Posterior vena cava (tissue), 2 donors: ENCODE measurements around the gene KCNJ3. TPM values are rescaled to one million over a fixed set of nuclear protein-coding genes. Genes with fewer than 3 reads are reported as not detected.
"Not testable (repeated sequence)": the region's sequence is repeated elsewhere in the genome, so short reads cannot be mapped to it uniquely, and the experiment has no call there.

Source experiments
- DNase-seq: peaks from one replicate; pipeline ENCODE4 v3.0.0-alpha.2; 2020; ENCODE audit warnings: low spot score
- intact Hi-C, 2 donors: fragments of 100-400 bp; cut with DNase I; formaldehyde crosslinking; loops; one replicate each; pipeline versions ENCODE4 v1.14.1 to v1.14.2; 2022 to 2023
- total RNA-seq, 2 donors: library from RNA; stranded (reverse); fragmentation: NEBNext Ultra II Directional; extraction: Animal tissue kit (Norgen Biotek cat#: 25700); gene quantifications; one replicate each; pipeline ENCODE4 v1.2.1, GENCODE V29; 2021
- donor health status: DM: yes; HTN: yes; CAD: no.
- donor health status: DM: yes; HTN: yes; CAD: no.

The KCNJ3 gene
- total RNA-seq, 2 donors from 2014 or later = 3.3 to 16.2 TPM

GRCh38 chr2:154825358-154825757 is 126.9 kb downstream of the KCNJ3 start:
- DNase-seq = no peak
- intact Hi-C loops = no loop called here

DNA sequence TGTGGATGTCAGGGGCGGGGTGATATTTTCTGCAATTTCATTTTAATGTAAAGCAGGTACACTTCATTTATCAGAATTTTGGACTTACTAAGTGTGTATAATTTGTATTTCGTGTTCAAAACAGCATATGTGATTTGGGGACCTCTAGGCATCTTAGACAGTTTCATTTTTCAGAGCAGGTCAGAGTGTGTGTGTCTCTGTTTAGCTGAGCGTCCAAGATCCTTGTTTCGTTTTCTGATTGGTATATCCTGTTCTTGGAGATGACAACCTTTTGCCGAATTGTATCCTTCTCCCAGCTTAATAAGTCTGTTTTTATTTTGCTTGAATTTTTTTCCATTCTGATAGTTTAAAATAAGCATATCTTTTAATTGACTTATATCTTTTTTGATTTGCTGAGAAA is 128.3 kb downstream of the KCNJ3 start:
- no peak for DNase-seq
- intact Hi-C loops = no loop called here

DNA sequence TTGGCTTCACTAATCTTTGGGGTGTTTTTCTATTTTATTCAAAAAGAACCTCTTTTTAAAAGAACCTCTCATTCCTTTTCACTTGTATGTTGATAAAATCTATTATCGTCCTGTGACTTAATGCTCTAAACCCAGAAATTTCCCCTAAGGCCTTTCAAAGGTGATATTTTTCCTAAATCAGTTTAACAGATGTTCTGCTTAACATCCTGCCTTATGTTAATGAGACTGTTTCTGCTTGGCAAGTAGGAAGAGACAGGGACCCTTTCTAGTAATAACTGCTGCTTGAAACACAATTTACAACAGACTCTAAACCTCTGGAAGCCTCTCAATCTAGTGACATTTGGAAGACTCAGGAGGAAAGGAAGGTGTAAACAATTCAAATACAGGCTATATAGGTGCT is 128.8 kb downstream of the KCNJ3 start:
- intact Hi-C loops = no loop called here
- no peak for DNase-seq

- intact Hi-C loops = no loop called here
- DNase-seq = no peak
Observed at GRCh38 chr2:154832711-154833110, 134.2 kb downstream of the KCNJ3 start.

DNA sequence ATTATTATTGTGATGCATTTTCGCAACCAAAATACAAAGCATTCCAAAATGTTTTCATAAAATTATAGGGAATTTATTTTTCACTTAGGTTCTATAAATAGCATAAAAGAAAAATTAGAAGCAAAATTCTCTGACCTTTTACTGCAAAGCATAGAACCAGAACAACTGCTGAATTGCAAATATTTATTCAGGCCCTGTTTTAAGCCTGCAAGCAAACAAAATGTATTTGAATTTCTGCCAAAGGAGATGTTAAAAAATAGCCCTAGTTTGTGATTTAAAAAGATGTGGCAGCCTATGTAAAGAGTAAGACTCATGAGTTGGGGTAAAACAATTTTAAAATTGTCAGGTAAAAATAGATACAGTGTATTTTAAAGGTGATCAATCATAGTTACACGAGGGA is 138.1 kb downstream of the KCNJ3 start:
- DNase-seq = no peak
- intact Hi-C loops = no loop called here

GRCh38 chr2:154837035-154837434 is 138.5 kb downstream of the KCNJ3 start:
- DNase-seq = no peak
- intact Hi-C loops = no loop called here

- intact Hi-C loops = no loop called here
- no peak for DNase-seq
Observed at GRCh38 chr2:154844513-154844912, 146.0 kb downstream of the KCNJ3 start.

DNA sequence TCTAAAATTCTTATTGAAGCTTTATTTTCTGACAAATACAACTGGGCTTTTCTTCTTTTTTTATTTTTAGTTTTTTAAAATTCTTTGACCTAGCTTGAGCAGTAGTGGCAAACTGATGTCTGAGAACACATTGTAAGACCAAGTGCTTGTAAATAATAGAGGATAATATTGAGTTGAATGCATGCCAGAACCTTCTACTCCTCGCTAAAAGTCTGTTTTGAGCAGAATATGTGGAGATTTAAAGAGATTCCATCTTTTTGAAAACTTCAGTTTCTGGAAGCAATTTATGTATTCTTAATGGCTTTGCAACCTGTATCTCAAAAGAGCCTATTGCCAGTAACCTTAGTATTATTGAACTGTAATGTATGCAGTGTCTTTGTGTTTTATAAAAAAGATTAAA is 148.3 kb downstream of the KCNJ3 start:
- intact Hi-C loops = no loop called here
- DNase-seq = no peak

- intact Hi-C loops = no loop called here
Observed at GRCh38 chr2:154849482-154849881, 151.0 kb downstream of the KCNJ3 start.

DNA sequence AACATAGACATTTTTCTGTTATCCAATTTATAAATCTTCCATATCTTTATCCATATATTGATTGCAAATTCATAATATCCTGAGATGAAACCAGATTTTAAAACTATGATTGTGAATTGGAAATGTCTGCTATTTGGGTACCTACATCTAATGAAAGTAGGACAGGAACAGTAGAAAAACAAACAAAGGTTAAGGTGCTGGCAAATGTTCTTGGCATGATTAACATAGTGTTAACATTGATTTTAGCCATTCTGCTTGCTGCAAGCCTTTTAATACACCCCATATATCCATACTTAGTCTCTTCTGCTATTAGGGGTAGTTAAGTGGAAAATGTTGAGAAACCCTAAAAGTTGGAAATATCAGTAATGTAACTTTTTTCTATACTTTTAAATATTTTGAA is 152.0 kb downstream of the KCNJ3 start:
- intact Hi-C loops = no loop called here
- DNase-seq = no peak

More at GRCh38 chr2:154849482-154849881, 151.0 kb downstream of the KCNJ3 start:
- DNase-seq = no peak

DNA sequence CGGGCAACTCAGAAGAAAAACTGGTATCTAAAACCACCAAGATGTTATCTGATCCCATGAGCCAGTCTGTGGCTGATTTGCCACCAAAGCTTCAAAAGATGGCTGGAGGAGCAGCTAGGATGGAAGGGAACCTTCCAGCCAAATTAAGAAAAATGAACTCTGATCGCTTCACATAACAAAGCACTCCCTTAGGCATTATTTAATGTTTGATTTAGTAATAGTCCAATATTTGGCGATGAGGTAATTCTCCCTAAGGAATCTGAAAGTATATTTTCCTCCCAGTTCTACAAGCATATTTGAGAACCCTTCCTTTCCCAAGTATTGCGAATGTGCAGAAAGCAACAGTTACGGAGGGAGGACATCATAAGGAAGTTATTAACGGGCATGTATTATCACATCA is 156.6 kb downstream of the KCNJ3 start:
- intact Hi-C loops = no loop called here

GRCh38 chr2:154867151-154867550 is 168.7 kb downstream of the KCNJ3 start:
- intact Hi-C loops = not testable (repeated sequence)

More for the DNA sequence above, 156.6 kb downstream of the KCNJ3 start:
- DNase-seq = no peak

GRCh38 chr2:154875999-154876398 is 177.5 kb downstream of the KCNJ3 start:
- intact Hi-C loops = no loop called here
- DNase-seq = no peak

More at GRCh38 chr2:154867151-154867550, 168.7 kb downstream of the KCNJ3 start:
- not testable (repeated sequence) for DNase-seq

GRCh38 chr2:154882725-154883124 is 184.2 kb downstream of the KCNJ3 start:
- no peak for DNase-seq
- intact Hi-C loops = no loop called here

- intact Hi-C loops = loop anchor here in 1 of 2 donors (5.0 kb wide), 1 partner anchor 739 kb away; no protein-coding TSS in a partner anchor
- no peak for DNase-seq
Observed at GRCh38 chr2:154886316-154886715, 187.8 kb downstream of the KCNJ3 start.

DNA sequence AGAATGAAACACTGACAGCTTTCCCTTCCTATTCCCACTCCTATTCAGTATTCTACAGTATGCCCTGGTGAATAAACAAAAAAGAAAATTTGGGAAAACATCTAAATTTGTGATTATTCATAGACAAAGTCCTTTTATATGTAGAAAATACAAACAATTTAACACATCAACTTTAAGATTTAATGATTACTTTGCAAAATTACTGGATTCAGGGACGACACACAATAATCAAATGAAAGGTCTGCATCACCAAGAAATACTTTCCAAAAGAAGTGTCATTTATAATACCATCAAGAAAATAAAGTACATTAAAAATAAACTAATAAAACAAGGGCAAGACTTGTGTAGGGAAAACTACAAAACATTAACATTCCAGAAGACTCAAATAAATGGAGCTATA is 199.8 kb downstream of the KCNJ3 start:
- no peak for DNase-seq
- intact Hi-C loops = no loop called here

DNA sequence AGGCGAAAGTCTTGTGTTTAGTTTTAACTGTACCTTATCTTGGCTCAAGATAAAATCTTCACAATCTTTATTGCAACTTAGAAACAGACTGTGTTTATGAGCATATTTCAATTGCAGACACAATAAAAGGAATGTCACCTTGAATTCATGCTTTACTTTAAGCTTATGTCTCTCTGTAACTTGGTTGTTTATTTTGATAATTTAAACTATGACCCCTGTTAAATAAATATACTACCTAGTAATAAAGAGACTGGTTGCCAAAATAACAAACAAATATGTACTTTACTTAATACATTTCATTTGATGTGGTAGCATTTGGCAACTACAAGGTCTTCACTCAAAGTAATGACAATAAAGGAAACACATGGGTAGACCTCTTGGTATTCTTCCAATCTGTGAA is 202.6 kb downstream of the KCNJ3 start:
- DNase-seq = no peak
- intact Hi-C loops = no loop called here
